IMR-90 (cell line): ENCODE data around the gene MIOX.
A peak's percentile ranks its signal among the peaks of the same experiment; 100 is the strongest.

Source experiments
- BHLHE40 ChIP-seq: fragments of 150-350 bp; IDR thresholded peaks from 2 replicates; pipeline ENCODE4 v1.6.1; 2016; ENCODE audit warnings: mild to moderate bottlenecking, low read depth, low read length
- CEBPB ChIP-seq: IDR thresholded peaks from 2 replicates; pipeline ENCODE4 v1.6.1; 2012; ENCODE audit warnings: low read depth, low read length, improper control_type of control experiment
- CHD1 ChIP-seq: IDR thresholded peaks from 2 replicates; pipeline ENCODE4 v1.6.1; 2012; ENCODE audit warnings: low read depth, low read length, improper control_type of control experiment
- MAZ ChIP-seq: IDR thresholded peaks from 2 replicates; pipeline ENCODE4 v1.6.1; 2012; ENCODE audit warnings: low read depth, mild to moderate bottlenecking, low read length, improper control_type of control experiment, moderate library complexity, borderline replicate concordance
- POLR2A ChIP-seq: IDR thresholded peaks from 2 replicates; pipeline ENCODE4 v1.6.1; 2012; ENCODE audit warnings: mild to moderate bottlenecking, low read depth, low read length
- RAD21 ChIP-seq: IDR thresholded peaks from 2 replicates; pipeline ENCODE4 v1.6.1; 2012; ENCODE audit warnings: low read length, improper control_type of control experiment
- RCOR1 ChIP-seq: IDR thresholded peaks from 2 replicates; pipeline ENCODE4 v1.6.1; 2012; ENCODE audit warnings: mild to moderate bottlenecking, low read length, improper control_type of control experiment; ENCODE audit not compliant: insufficient replicate concordance
- RFX5 ChIP-seq: IDR thresholded peaks from 2 replicates; pipeline ENCODE4 v1.8.0; 2012; ENCODE audit warnings: low read depth, mild to moderate bottlenecking, low read length, moderate library complexity
- TF ChIP-seq, protein P1 (sequence below): conservative IDR thresholded peaks from 2 replicates; pipeline ENCODE4 v1.5.1; 2012; ENCODE audit warnings: mild to moderate bottlenecking, low read depth, low read length, improper control_type of control experiment
- TF ChIP-seq, protein P2 (sequence below): fragments of 150-350 bp; IDR thresholded peaks from 2 replicates; pipeline ENCODE4 v1.6.1; 2017; ENCODE audit warnings: mild to moderate bottlenecking, antibody characterized with exemption, low read length, low read depth

DNA sequence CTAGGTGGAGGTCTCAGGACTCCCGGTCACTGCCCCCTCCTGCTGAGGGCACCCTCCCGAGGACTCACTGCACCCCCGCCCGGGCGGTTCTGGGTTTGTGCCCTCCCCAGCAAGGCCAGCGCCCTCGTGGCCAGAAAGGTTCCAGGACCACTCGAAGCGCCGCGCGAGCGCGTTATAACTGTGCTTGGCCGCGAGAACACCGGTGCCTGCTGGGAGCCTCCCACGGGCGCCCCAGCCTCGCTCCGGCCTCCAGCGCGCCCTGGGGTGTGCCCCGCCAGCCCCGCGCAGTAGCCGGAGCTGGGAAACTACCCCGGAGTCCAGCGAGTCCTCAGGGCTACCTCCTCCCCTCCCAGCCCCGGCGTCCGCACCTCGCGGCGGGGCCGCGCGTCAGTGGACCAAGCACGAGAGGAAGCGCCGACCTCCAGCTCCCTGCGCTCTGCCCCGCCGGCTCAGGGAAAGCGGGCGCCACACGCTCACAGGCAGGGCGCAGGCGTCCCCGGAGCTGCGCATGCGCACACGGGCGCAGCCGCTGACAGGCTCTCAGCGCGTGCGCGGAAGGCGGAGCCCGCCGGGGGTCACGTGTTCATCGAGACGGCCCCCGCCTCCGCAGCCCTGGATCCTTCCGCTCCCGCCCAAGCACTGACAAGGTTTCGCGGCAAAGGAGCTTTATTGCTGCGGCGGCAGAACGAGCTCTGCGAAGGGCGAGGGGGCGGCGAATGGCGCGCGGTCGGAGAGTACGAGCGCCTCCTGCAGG lies 38.6 kb downstream of the MIOX start, which contains the start of gene SCO2:
- TF ChIP-seq POLR2A (peak; percentile 83), RAD21 (peak; percentile 47), BHLHE40 (peak; percentile 63; the same call in 1 of the 2 replicates), RCOR1 (no peak), CHD1 (no peak), CEBPB (no peak), MAZ (peak; percentile 70; the same call in 1 of the 2 replicates), RFX5 (no peak)
- TF ChIP-seq, protein P1, sequence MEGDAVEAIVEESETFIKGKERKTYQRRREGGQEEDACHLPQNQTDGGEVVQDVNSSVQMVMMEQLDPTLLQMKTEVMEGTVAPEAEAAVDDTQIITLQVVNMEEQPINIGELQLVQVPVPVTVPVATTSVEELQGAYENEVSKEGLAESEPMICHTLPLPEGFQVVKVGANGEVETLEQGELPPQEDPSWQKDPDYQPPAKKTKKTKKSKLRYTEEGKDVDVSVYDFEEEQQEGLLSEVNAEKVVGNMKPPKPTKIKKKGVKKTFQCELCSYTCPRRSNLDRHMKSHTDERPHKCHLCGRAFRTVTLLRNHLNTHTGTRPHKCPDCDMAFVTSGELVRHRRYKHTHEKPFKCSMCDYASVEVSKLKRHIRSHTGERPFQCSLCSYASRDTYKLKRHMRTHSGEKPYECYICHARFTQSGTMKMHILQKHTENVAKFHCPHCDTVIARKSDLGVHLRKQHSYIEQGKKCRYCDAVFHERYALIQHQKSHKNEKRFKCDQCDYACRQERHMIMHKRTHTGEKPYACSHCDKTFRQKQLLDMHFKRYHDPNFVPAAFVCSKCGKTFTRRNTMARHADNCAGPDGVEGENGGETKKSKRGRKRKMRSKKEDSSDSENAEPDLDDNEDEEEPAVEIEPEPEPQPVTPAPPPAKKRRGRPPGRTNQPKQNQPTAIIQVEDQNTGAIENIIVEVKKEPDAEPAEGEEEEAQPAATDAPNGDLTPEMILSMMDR = peak; percentile 63
- TF ChIP-seq, protein P2, sequence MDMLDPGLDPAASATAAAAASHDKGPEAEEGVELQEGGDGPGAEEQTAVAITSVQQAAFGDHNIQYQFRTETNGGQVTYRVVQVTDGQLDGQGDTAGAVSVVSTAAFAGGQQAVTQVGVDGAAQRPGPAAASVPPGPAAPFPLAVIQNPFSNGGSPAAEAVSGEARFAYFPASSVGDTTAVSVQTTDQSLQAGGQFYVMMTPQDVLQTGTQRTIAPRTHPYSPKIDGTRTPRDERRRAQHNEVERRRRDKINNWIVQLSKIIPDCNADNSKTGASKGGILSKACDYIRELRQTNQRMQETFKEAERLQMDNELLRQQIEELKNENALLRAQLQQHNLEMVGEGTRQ = peak; percentile 98
